GM23338 (cell line): ENCODE data around the gene HTRA1.

ENCODE experiments used
- POLR2AphosphoS5 ChIP-seq: IDR thresholded peaks from 2 replicates; pipeline ENCODE4 v1.6.1; 2016; ENCODE audit warnings: antibody characterized with exemption, low read depth
- TF ChIP-seq, protein P1 (sequence below), 2 experiments: fragments of 200-600 bp in 1 of 2; sonication (generic) in 1 of 2; conservative IDR thresholded peaks; 2 replicates each; pipeline versions ENCODE4 v1.5.1 to v1.6.1; 2016 to 2017; ENCODE audit warnings: antibody characterized with exemption in 2 of 2, low read depth in 2 of 2, mild to moderate bottlenecking in 2 of 2, moderate library complexity in 1 of 2
- TF ChIP-seq, protein P2 (sequence below): IDR thresholded peaks from one replicate; pipeline ENCODE4 v1.6.1; 2018; ENCODE audit warnings: antibody characterized with exemption; ENCODE audit not compliant: unreplicated experiment

DNA sequence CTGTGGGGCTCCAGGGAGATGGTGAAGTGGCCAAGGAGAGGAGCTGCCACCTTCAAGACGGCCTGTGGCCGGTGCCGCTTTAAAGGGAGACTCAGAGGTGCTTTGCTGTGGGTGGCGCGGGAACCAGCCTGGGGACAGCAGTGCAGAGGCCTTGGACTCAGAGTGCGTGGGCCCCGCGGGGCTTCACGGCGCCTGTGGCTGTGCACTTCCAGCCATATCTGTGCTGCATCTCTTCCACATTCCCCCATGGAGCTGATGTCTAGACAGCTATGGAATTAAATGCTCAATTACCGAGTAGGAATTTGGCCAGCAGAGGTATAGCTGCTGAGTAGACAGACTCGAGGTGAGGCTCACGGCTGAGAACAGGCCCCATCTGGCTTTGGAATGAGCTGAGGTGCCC, 41.7 kb downstream of the HTRA1 start:
- TF ChIP-seq, protein P1, sequence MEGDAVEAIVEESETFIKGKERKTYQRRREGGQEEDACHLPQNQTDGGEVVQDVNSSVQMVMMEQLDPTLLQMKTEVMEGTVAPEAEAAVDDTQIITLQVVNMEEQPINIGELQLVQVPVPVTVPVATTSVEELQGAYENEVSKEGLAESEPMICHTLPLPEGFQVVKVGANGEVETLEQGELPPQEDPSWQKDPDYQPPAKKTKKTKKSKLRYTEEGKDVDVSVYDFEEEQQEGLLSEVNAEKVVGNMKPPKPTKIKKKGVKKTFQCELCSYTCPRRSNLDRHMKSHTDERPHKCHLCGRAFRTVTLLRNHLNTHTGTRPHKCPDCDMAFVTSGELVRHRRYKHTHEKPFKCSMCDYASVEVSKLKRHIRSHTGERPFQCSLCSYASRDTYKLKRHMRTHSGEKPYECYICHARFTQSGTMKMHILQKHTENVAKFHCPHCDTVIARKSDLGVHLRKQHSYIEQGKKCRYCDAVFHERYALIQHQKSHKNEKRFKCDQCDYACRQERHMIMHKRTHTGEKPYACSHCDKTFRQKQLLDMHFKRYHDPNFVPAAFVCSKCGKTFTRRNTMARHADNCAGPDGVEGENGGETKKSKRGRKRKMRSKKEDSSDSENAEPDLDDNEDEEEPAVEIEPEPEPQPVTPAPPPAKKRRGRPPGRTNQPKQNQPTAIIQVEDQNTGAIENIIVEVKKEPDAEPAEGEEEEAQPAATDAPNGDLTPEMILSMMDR (conservative IDR thresholded peaks at IDR 0.05; ENCODE audit: low read depth in 2 of 2), result no peak
- no peak for TF ChIP-seq POLR2AphosphoS5
- TF ChIP-seq, protein P2, sequence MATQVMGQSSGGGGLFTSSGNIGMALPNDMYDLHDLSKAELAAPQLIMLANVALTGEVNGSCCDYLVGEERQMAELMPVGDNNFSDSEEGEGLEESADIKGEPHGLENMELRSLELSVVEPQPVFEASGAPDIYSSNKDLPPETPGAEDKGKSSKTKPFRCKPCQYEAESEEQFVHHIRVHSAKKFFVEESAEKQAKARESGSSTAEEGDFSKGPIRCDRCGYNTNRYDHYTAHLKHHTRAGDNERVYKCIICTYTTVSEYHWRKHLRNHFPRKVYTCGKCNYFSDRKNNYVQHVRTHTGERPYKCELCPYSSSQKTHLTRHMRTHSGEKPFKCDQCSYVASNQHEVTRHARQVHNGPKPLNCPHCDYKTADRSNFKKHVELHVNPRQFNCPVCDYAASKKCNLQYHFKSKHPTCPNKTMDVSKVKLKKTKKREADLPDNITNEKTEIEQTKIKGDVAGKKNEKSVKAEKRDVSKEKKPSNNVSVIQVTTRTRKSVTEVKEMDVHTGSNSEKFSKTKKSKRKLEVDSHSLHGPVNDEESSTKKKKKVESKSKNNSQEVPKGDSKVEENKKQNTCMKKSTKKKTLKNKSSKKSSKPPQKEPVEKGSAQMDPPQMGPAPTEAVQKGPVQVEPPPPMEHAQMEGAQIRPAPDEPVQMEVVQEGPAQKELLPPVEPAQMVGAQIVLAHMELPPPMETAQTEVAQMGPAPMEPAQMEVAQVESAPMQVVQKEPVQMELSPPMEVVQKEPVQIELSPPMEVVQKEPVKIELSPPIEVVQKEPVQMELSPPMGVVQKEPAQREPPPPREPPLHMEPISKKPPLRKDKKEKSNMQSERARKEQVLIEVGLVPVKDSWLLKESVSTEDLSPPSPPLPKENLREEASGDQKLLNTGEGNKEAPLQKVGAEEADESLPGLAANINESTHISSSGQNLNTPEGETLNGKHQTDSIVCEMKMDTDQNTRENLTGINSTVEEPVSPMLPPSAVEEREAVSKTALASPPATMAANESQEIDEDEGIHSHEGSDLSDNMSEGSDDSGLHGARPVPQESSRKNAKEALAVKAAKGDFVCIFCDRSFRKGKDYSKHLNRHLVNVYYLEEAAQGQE, result no peak
